ENCODE data around the gene NKD1. TPM values are rescaled to one million over a fixed set of nuclear protein-coding genes. Genes with fewer than 3 reads are reported as not detected.
"Not testable (repeated sequence)": the region's sequence is repeated elsewhere in the genome, so short reads cannot be mapped to it uniquely, and the experiment has no call there.

NKD1 gene
- total RNA-seq, 1 experiment from 2014 or later = 0.44 TPM

- Histone ChIP-seq H3K9me2 (ENCODE audit: insufficient read depth) (no peaks in the 10 kb centered on the region), H3F3A (ENCODE audit: insufficient read depth, low read depth) (no peaks in the 10 kb centered on the region), H3K27ac (no peak overlapping the region), H3K27me3 (ENCODE audit: insufficient read depth, low read depth) (no peaks in the 10 kb centered on the region), H3K36me3 (ENCODE audit: low read depth) (no peaks in the 10 kb centered on the region), H3K79me2 (ENCODE audit: low read depth) (no peaks in the 10 kb centered on the region), H3K9me3 (ENCODE audit: insufficient read depth, low read depth) (no peaks in the 10 kb centered on the region), H3K4me1 (replicated peaks; ENCODE audit: insufficient read depth) (no peaks in the 10 kb centered on the region), H3K4me2 (no peak overlapping the region), H3K4me3 (no peak overlapping the region), H4K20me1 (ENCODE audit: insufficient read depth) (no peaks in the 10 kb centered on the region), H2AFZ (no peak overlapping the region)
- CTCF ChIA-PET = no interaction called here
- no TSS peak for BruUV-seq (replicated peaks)
- TF ChIP-seq, protein P1, sequence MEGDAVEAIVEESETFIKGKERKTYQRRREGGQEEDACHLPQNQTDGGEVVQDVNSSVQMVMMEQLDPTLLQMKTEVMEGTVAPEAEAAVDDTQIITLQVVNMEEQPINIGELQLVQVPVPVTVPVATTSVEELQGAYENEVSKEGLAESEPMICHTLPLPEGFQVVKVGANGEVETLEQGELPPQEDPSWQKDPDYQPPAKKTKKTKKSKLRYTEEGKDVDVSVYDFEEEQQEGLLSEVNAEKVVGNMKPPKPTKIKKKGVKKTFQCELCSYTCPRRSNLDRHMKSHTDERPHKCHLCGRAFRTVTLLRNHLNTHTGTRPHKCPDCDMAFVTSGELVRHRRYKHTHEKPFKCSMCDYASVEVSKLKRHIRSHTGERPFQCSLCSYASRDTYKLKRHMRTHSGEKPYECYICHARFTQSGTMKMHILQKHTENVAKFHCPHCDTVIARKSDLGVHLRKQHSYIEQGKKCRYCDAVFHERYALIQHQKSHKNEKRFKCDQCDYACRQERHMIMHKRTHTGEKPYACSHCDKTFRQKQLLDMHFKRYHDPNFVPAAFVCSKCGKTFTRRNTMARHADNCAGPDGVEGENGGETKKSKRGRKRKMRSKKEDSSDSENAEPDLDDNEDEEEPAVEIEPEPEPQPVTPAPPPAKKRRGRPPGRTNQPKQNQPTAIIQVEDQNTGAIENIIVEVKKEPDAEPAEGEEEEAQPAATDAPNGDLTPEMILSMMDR (conservative IDR thresholded peaks at IDR 0.05) = no peak
- TF ChIP-seq EZH2 (IDR thresholded peaks at IDR 0.05; ENCODE audit: low read depth) = no peak
- no peak for DNase-seq
- POLR2A ChIA-PET (ENCODE audit: unreplicated experiment) = interaction anchor here (0.6 kb wide), 1 partner anchor 536 kb away, joined by 5 read pairs; no protein-coding TSS in a partner anchor
- intact Hi-C loops (cut with micrococcal nuclease; ENCODE audit: unreplicated experiment) = no loop called here
Measured at GRCh38 chr16:50576403-50577113, 28.4 kb downstream of the NKD1 start.

GRCh38 chr16:50578137-50578536, 29.9 kb downstream of the NKD1 start:
- Histone ChIP-seq H3K9me2 (ENCODE audit: insufficient read depth) (no peaks in the 10 kb centered on the region), H3K36me3 (ENCODE audit: low read depth) (no peaks in the 10 kb centered on the region), H3K4me2 (no peak overlapping the region), H3F3A (ENCODE audit: insufficient read depth, low read depth) (no peaks in the 10 kb centered on the region), H3K27me3 (ENCODE audit: insufficient read depth, low read depth) (no peaks in the 10 kb centered on the region), H2AFZ (no peak overlapping the region), H3K79me2 (ENCODE audit: low read depth) (no peaks in the 10 kb centered on the region), H3K4me1 (replicated peaks; ENCODE audit: insufficient read depth) (no peaks in the 10 kb centered on the region), H3K27ac (no peak overlapping the region), H3K9me3 (ENCODE audit: insufficient read depth, low read depth) (no peaks in the 10 kb centered on the region), H4K20me1 (ENCODE audit: insufficient read depth) (no peaks in the 10 kb centered on the region), H3K4me3 (no peak overlapping the region)
- no peak for DNase-seq
- POLR2A ChIA-PET (ENCODE audit: unreplicated experiment) = no interaction called here
- no peak for TF ChIP-seq EZH2 (IDR thresholded peaks at IDR 0.05; ENCODE audit: low read depth)
- TF ChIP-seq, protein P1 (conservative IDR thresholded peaks at IDR 0.05) = no peak
- CTCF ChIA-PET = no interaction called here
- intact Hi-C loops (cut with micrococcal nuclease; ENCODE audit: unreplicated experiment) = no loop called here
- BruUV-seq (replicated peaks) = no TSS peak

DNA sequence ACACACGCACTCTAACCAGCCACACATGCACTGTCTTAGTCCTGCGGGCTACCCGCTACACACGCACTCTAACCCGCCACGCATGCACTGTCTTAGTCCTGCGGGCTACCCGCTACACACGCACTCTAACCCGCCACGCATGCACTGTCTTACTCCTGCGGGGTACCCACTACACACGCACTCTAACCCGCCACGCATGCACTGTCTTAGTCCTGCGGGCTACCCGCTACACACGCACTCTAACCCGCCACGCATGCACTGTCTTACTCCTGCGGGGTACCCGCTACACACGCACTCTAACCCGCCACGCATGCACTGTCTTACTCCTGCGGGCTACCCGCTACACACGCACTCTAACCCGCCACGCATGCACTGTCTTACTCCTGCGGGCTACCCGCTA, 31.2 kb downstream of the NKD1 start:
- intact Hi-C loops (cut with micrococcal nuclease; ENCODE audit: unreplicated experiment); BruUV-seq (replicated peaks); H3K4me2 ChIP-seq: not testable (repeated sequence)

More for the DNA sequence above, 31.2 kb downstream of the NKD1 start:
- H3K27me3 ChIP-seq (ENCODE audit: insufficient read depth, low read depth); DNase-seq; POLR2A ChIA-PET (ENCODE audit: unreplicated experiment); H3K9me3 ChIP-seq (ENCODE audit: insufficient read depth, low read depth); H4K20me1 ChIP-seq (ENCODE audit: insufficient read depth); H3K4me1 ChIP-seq (replicated peaks; ENCODE audit: insufficient read depth); H3K27ac ChIP-seq; H3K36me3 ChIP-seq (ENCODE audit: low read depth); H2AFZ ChIP-seq; H3K79me2 ChIP-seq (ENCODE audit: low read depth); H3K4me3 ChIP-seq; H3F3A ChIP-seq (ENCODE audit: insufficient read depth, low read depth); CTCF ChIA-PET; H3K9me2 ChIP-seq (ENCODE audit: insufficient read depth): not testable (repeated sequence)
